IMR-90 (cell line): ENCODE measurements around the gene NEUROD2. TPM values are rescaled to one million over a fixed set of nuclear protein-coding genes. Genes with fewer than 3 reads are reported as not detected.

Source experiments
- ATAC-seq: fragments of 200-7000 bp; cut with Tn5 transposase; 2 replicates; pipeline ENCODE4 v1.9.1; 2020; ENCODE audit warnings: low read depth, mild to moderate bottlenecking, moderate library complexity
- BruUV-seq: library from RNA; stranded (reverse); fragments of 400-500 nt; replicated peaks from 2 replicates; lab custom pipeline; 2021; lab: Mats Ljungman, UMichigan
- CTCF ChIA-PET: fragments of 300-600 bp; formaldehyde crosslinking; extraction: SDS; loops from one replicate; lab custom pipeline; 2021; ENCODE audit warnings: antibody characterized with exemption; lab: Yijun Ruan, JAX
- POLR2A ChIA-PET: fragments of 300-600 bp; sonication (Branson Sonifier 250); formaldehyde crosslinking; loops from one replicate; lab custom pipeline; 2022; ENCODE audit warnings: antibody characterized with exemption; ENCODE audit not compliant: unreplicated experiment; lab: Charles Lee
- DNase-seq: peaks from one replicate; pipeline ENCODE4 v3.0.0; 2013
- H2AFZ ChIP-seq: replicated peaks from 2 replicates; pipeline ENCODE3; 2013; ENCODE audit warnings: low read length, mild to moderate bottlenecking; ENCODE audit not compliant: poor library complexity
- H2AK5ac ChIP-seq: 2 replicates; pipeline ENCODE4 v1.6.1; 2013; ENCODE audit warnings: low read depth, low read length, inconsistent platforms
- H2AK9ac ChIP-seq: replicated peaks from 2 replicates; pipeline ENCODE3; 2013; ENCODE audit warnings: mild to moderate bottlenecking, low read depth, low read length, moderate library complexity; ENCODE audit not compliant: poor library complexity
- H2BK120ac ChIP-seq: 2 replicates; pipeline ENCODE4 v1.6.1; 2013; ENCODE audit warnings: low read depth, low read length, inconsistent platforms
- H2BK15ac ChIP-seq: 3 replicates; pipeline ENCODE4 v1.6.1; 2013; ENCODE audit warnings: low read depth, low read length, inconsistent platforms
- H2BK20ac ChIP-seq: 2 replicates; pipeline ENCODE4 v1.6.1; 2013; ENCODE audit warnings: low read depth, mild to moderate bottlenecking, inconsistent platforms, low read length, moderate library complexity
- H2BK5ac ChIP-seq: 2 replicates; pipeline ENCODE4 v1.6.1; 2013; ENCODE audit warnings: mild to moderate bottlenecking, low read depth, low read length, inconsistent platforms; ENCODE audit not compliant: poor library complexity, severe bottlenecking
- H3K14ac ChIP-seq: replicated peaks from 2 replicates; pipeline ENCODE4 v1.6.1; 2013; ENCODE audit warnings: low read depth, low read length, inconsistent platforms
- H3K18ac ChIP-seq: 2 replicates; pipeline ENCODE4 v1.6.1; 2013; ENCODE audit warnings: low read depth, low read length, control low read depth
- H3K23ac ChIP-seq: 2 replicates; pipeline ENCODE4 v1.6.1; 2013; ENCODE audit warnings: low read depth, low read length, inconsistent platforms
- H3K27ac ChIP-seq: 2 replicates; pipeline ENCODE4 v1.5.1; 2013; ENCODE audit warnings: mild to moderate bottlenecking, control low read depth, low read length; ENCODE audit not compliant: insufficient read depth
- H3K27me3 ChIP-seq: 2 replicates; pipeline ENCODE4 v1.6.1; 2013; ENCODE audit warnings: low read length; ENCODE audit not compliant: control insufficient read depth, insufficient read depth
- H3K36me3 ChIP-seq: 2 replicates; pipeline ENCODE4 v1.6.1; 2013; ENCODE audit warnings: low read length, mixed read lengths; ENCODE audit not compliant: control insufficient read depth, insufficient read depth
- H3K4ac ChIP-seq: 2 replicates; pipeline ENCODE4 v1.6.1; 2013; ENCODE audit warnings: low read depth, low read length, inconsistent platforms
- H3K4me1 ChIP-seq: 2 replicates; pipeline ENCODE4 v1.6.1; 2013; ENCODE audit warnings: low read length, mixed read lengths; ENCODE audit not compliant: control insufficient read depth, insufficient read depth
- H3K4me2 ChIP-seq: 2 replicates; pipeline ENCODE4 v1.6.1; 2013; ENCODE audit warnings: low read depth, mild to moderate bottlenecking, control low read depth, low read length, moderate library complexity
- H3K4me3 ChIP-seq: 2 replicates; pipeline ENCODE4 v1.5.1; 2013; ENCODE audit warnings: low read depth, mild to moderate bottlenecking, control low read depth, low read length, moderate library complexity; ENCODE audit not compliant: insufficient read depth
- H3K56ac ChIP-seq: 2 replicates; pipeline ENCODE4 v1.6.1; 2013; ENCODE audit warnings: low read length, inconsistent platforms; ENCODE audit not compliant: insufficient read depth; ENCODE audit errors: extremely low read depth
- H3K79me1 ChIP-seq, 2 experiments: 2 replicates each; pipeline ENCODE4 v1.6.1; 2013; ENCODE audit warnings: low read length in 2 of 2, inconsistent platforms in 1 of 2, low read depth in 1 of 2
- H3K9ac ChIP-seq: 2 replicates; pipeline ENCODE4 v1.6.1; 2013; ENCODE audit warnings: low read depth, low read length, control low read depth
- H3K9me1 ChIP-seq: 2 replicates; pipeline ENCODE4 v1.6.1; 2013; ENCODE audit warnings: low read length, inconsistent platforms; ENCODE audit not compliant: insufficient read depth
- H3K9me3 ChIP-seq: 2 replicates; pipeline ENCODE4 v1.6.1; 2013; ENCODE audit warnings: low read length; ENCODE audit not compliant: control insufficient read depth, insufficient read depth
- H4K20me1 ChIP-seq: 2 replicates; pipeline ENCODE4 v1.6.1; 2013; ENCODE audit warnings: low read length, inconsistent platforms; ENCODE audit not compliant: insufficient read depth
- H4K5ac ChIP-seq: 2 replicates; pipeline ENCODE4 v1.6.1; 2013; ENCODE audit warnings: mild to moderate bottlenecking, low read depth, low read length, control low read depth
- H4K8ac ChIP-seq, 2 experiments: 2 replicates each; pipeline ENCODE4 v1.6.1; 2013; ENCODE audit warnings: low read depth in 2 of 2, low read length in 2 of 2, control low read depth in 1 of 2, inconsistent platforms in 1 of 2
- H4K91ac ChIP-seq: 2 replicates; pipeline ENCODE4 v1.6.1; 2013; ENCODE audit warnings: low read depth, low read length, inconsistent platforms; ENCODE audit not compliant: insufficient read depth
- BHLHE40 ChIP-seq: fragments of 150-350 bp; IDR thresholded peaks from 2 replicates; pipeline ENCODE4 v1.6.1; 2016; ENCODE audit warnings: mild to moderate bottlenecking, low read depth, low read length
- CEBPB ChIP-seq: IDR thresholded peaks from 2 replicates; pipeline ENCODE4 v1.6.1; 2012; ENCODE audit warnings: low read depth, low read length, improper control_type of control experiment
- CHD1 ChIP-seq: IDR thresholded peaks from 2 replicates; pipeline ENCODE4 v1.6.1; 2012; ENCODE audit warnings: low read depth, low read length, improper control_type of control experiment
- CTCF ChIP-seq: conservative IDR thresholded peaks from 2 replicates; pipeline ENCODE4 v1.5.1; 2012; ENCODE audit warnings: mild to moderate bottlenecking, low read depth, low read length, improper control_type of control experiment
- ELK1 ChIP-seq: fragments of 150-350 bp; IDR thresholded peaks from 2 replicates; pipeline ENCODE4 v1.6.1; 2016; ENCODE audit warnings: low read depth, mild to moderate bottlenecking, low read length, moderate library complexity, borderline replicate concordance
- FOS ChIP-seq: fragments of 150-350 bp; IDR thresholded peaks from 2 replicates; pipeline ENCODE4 v1.6.1; 2016; ENCODE audit warnings: low read depth, low read length
- MAFK ChIP-seq: IDR thresholded peaks from 2 replicates; pipeline ENCODE4 v1.6.1; 2012; ENCODE audit warnings: low read depth, low read length, improper control_type of control experiment
- MAZ ChIP-seq: IDR thresholded peaks from 2 replicates; pipeline ENCODE4 v1.6.1; 2012; ENCODE audit warnings: low read depth, mild to moderate bottlenecking, low read length, improper control_type of control experiment, moderate library complexity, borderline replicate concordance
- MXI1 ChIP-seq: IDR thresholded peaks from 2 replicates; pipeline ENCODE4 v1.6.1; 2012; ENCODE audit warnings: low read depth, mild to moderate bottlenecking, low read length, moderate library complexity, borderline replicate concordance
- NFE2L2 ChIP-seq: fragments of 150-350 bp; IDR thresholded peaks from 2 replicates; pipeline ENCODE4 v1.6.1; 2016; ENCODE audit warnings: low read depth, mild to moderate bottlenecking, low read length
- POLR2A ChIP-seq: IDR thresholded peaks from 2 replicates; pipeline ENCODE4 v1.6.1; 2012; ENCODE audit warnings: mild to moderate bottlenecking, low read depth, low read length
- RAD21 ChIP-seq: IDR thresholded peaks from 2 replicates; pipeline ENCODE4 v1.6.1; 2012; ENCODE audit warnings: low read length, improper control_type of control experiment
- RFX5 ChIP-seq: IDR thresholded peaks from 2 replicates; pipeline ENCODE4 v1.8.0; 2012; ENCODE audit warnings: low read depth, mild to moderate bottlenecking, low read length, moderate library complexity
- SMC3 ChIP-seq: fragments of 150-350 bp; IDR thresholded peaks from 2 replicates; pipeline ENCODE4 v1.6.1; 2016; ENCODE audit warnings: low read depth, mild to moderate bottlenecking, antibody characterized with exemption, low read length, moderate library complexity
- USF2 ChIP-seq: fragments of 150-350 bp; IDR thresholded peaks from 2 replicates; pipeline ENCODE4 v1.6.1; 2017; ENCODE audit warnings: mild to moderate bottlenecking, antibody characterized with exemption, low read length, low read depth
- WGBS, 2 experiments: methylation state at CpG; one replicate each; pipeline versions ENCODE4 v1.1.5 to v1.1.7; 2013; ENCODE audit warnings: missing lambda C conversion rate in 2 of 2; ENCODE audit not compliant: insufficient read length in 1 of 2; ENCODE audit errors: extremely low coverage in 2 of 2; 5-methylcytosine and 5-hydroxymethylcytosine counted together
- dilution Hi-C: fragments of 300-500 bp; cut with HindIII; formaldehyde crosslinking; loops from one replicate; pipeline ENCODE4 v1.14.3; 2018; ENCODE audit warnings: low sequenced_read_pairs; ENCODE audit not compliant: unreplicated experiment
- in situ Hi-C: fragments of 300-500 bp; cut with MboI; formaldehyde crosslinking; loops from 3 replicates; pipeline ENCODE4 v1.14.3; 2019; ENCODE audit warnings: low sequenced_read_pairs, inconsistent platforms, mixed read lengths
- intact Hi-C: fragments of 100-400 bp; cut with micrococcal nuclease; formaldehyde crosslinking; loops from 2 replicates; pipeline ENCODE4 v1.10.0; 2022
- polyA plus RNA-seq, 3 experiments: library from polyadenylated mRNA; depleted of rRNA; stranded (reverse); fragments of >200 nt; gene quantifications; 2 replicates each; pipeline ENCODE4 v1.2.3, GENCODE V29; 2012; ENCODE audit warnings: low replicate concordance in 1 of 3
- total RNA-seq: library from RNA; depleted of rRNA; stranded (reverse); fragments of >200 nt; gene quantifications from 2 replicates; pipeline ENCODE4 v1.2.3, GENCODE V29; 2012

The NEUROD2 gene
- total and polyA plus RNA-seq, 2 of the 4 experiments (the other 2 are of a cell fraction), result not detected

- no peak overlapping the region for H3K23ac ChIP-seq
- no peak overlapping the region for H2BK15ac ChIP-seq
- H3K9me3 ChIP-seq, result no peaks in the 10 kb centered on the region; the same call in 1 of the 2 replicates
- no peak overlapping the region for H3K4ac ChIP-seq
- H3K9ac ChIP-seq, result no peak overlapping the region
- H4K91ac ChIP-seq, result no peak overlapping the region
- BruUV-seq, result no TSS peak
- no peak overlapping the region for H3K14ac ChIP-seq
- H3K4me2 ChIP-seq, result no peak overlapping the region
- H3K79me1 ChIP-seq, result no peaks in the 10 kb centered on the region
- intact Hi-C loops (no loop called here), in situ Hi-C loops (no loop called here), dilution Hi-C loops (no loop called here)
- DNase-seq, result peak; percentile 50
- H3K36me3 ChIP-seq, result no peaks in the 10 kb centered on the region
- 8% methylated on average over 11 of the region's 22 CpGs; no CpG with 5 or more reads in 1 of the 2 experiments for WGBS, 2 experiments
- no peak overlapping the region for H2BK5ac ChIP-seq
- ChIA-PET CTCF (no interaction called here), POLR2A (no interaction called here)
- H4K8ac ChIP-seq, result no peak overlapping the region
- H2BK20ac ChIP-seq, result no peak overlapping the region
- no peak overlapping the region for H2AK5ac ChIP-seq
- no peak for ATAC-seq
- H4K5ac ChIP-seq, result no peak overlapping the region
- no peaks in the 10 kb centered on the region for H4K20me1 ChIP-seq
- no peaks in the 10 kb centered on the region for H3K9me1 ChIP-seq
- H3K27ac ChIP-seq, result no peak overlapping the region
- H2AFZ ChIP-seq, result no peak overlapping the region
- no peak overlapping the region for H2BK120ac ChIP-seq
- peaks cover 44% of the 10 kb centered on the region for H3K27me3 ChIP-seq
- H3K18ac ChIP-seq, result no peak overlapping the region
- no peak overlapping the region for H3K4me3 ChIP-seq
- no peak overlapping the region for H3K56ac ChIP-seq
- no peaks in the 10 kb centered on the region for H3K4me1 ChIP-seq
- no peak overlapping the region for H2AK9ac ChIP-seq
- no peak for TF ChIP-seq MAFK
- TF ChIP-seq RAD21, result no peak
- no peak for TF ChIP-seq POLR2A
- no peak for TF ChIP-seq CHD1
- TF ChIP-seq SMC3, result no peak
- TF ChIP-seq CTCF, result no peak
- TF ChIP-seq NFE2L2, result no peak
- no peak for TF ChIP-seq RFX5
- no peak for TF ChIP-seq FOS
- TF ChIP-seq CEBPB, result no peak
- TF ChIP-seq MXI1, result no peak
- TF ChIP-seq USF2, result no peak
- TF ChIP-seq BHLHE40, result no peak
- no peak for TF ChIP-seq ELK1
- no peak for TF ChIP-seq MAZ
Observed at GRCh38 chr17:39591958-39592954, 15.5 kb downstream of the NEUROD2 start.
